Stomach smooth muscle (tissue), 2 donors: Measurements from ENCODE around the gene RTKN.
"Not testable (repeated sequence)": the region's sequence is repeated elsewhere in the genome, so short reads cannot be mapped to it uniquely, and the experiment has no call there.

Source experiments
- H3K27ac ChIP-seq: one replicate; pipeline ENCODE4 v1.7.0; 2013; ENCODE audit warnings: mild to moderate bottlenecking, low read length, inconsistent platforms
- H3K27me3 ChIP-seq, 2 donors: one replicate each; pipeline ENCODE4 v1.7.0; 2013; ENCODE audit warnings: low read length in 2 of 2; ENCODE audit not compliant: insufficient read depth in 2 of 2, control insufficient read depth in 1 of 2
- H3K36me3 ChIP-seq, 2 donors: one replicate each; pipeline ENCODE4 v1.7.0; 2013; ENCODE audit warnings: low read length in 2 of 2; ENCODE audit not compliant: control insufficient read depth in 2 of 2, insufficient read depth in 2 of 2
- H3K4me1 ChIP-seq: one replicate; pipeline ENCODE4 v1.7.0; 2013; ENCODE audit warnings: low read length; ENCODE audit not compliant: control insufficient read depth, insufficient read depth
- H3K4me3 ChIP-seq, 2 donors: one replicate each; pipeline ENCODE4 v1.7.0; 2013; ENCODE audit warnings: low read length in 2 of 2
- H3K9ac ChIP-seq, 2 donors: one replicate each; pipeline ENCODE4 v1.7.0; 2013; ENCODE audit warnings: low read length in 2 of 2, mild to moderate bottlenecking in 1 of 2
- H3K9me3 ChIP-seq, 2 donors: one replicate each; pipeline ENCODE4 v1.7.0; 2013; ENCODE audit warnings: low read length in 2 of 2; ENCODE audit not compliant: control insufficient read depth in 2 of 2
- donor health status: healthy.
- donor health status: Pancreatic carcinoma.

RTKN gene

GRCh38 chr2:74444498-74445318, 3.0 kb upstream of the RTKN start:
- H3K4me1 ChIP-seq = peaks cover 23% of the 10 kb centered on the region
- H3K36me3 ChIP-seq = no peaks in the 10 kb centered on the region
- H3K27ac ChIP-seq = no peak overlapping the region
- H3K4me3 ChIP-seq = no peak overlapping the region
- H3K9me3 ChIP-seq = no peaks in the 10 kb centered on the region
- no peak overlapping the region for H3K9ac ChIP-seq
- H3K27me3 ChIP-seq = peaks cover 5 to 22% of the 10 kb centered on the region in 2 donors

- peaks cover 41% of the 10 kb centered on the region for H3K4me1 ChIP-seq
- H3K4me3 ChIP-seq = not testable (repeated sequence)
Measured at GRCh38 chr2:74442483-74443297, 953 bp upstream of the RTKN start.

GRCh38 chr2:74441170-74441689, 507 bp downstream of the RTKN start:
- Histone ChIP-seq H3K4me1 (peaks cover 41% of the 10 kb centered on the region), H3K27ac (no peak overlapping the region), H3K4me3 (peak overlapping the region; percentile 79 to 81), H3K27me3 (peaks cover 5 to 22% of the 10 kb centered on the region in 2 donors), H3K9ac (peak overlapping the region; percentile 13 to 65), H3K9me3 (no peaks in the 10 kb centered on the region), H3K36me3 (no peaks in the 10 kb centered on the region)

More at GRCh38 chr2:74442483-74443297, 953 bp upstream of the RTKN start:
- H3K36me3 ChIP-seq, H3K27ac ChIP-seq, H3K9ac ChIP-seq, H3K9me3 ChIP-seq: not testable (repeated sequence)
- peaks cover 5 to 22% of the 10 kb centered on the region in 2 donors for H3K27me3 ChIP-seq

GRCh38 chr2:74440378-74441169, 1.2 kb downstream of the RTKN start:
- H3K4me1 ChIP-seq = peaks cover 41% of the 10 kb centered on the region
- H3K27ac ChIP-seq = peak overlapping the region; percentile 41

GRCh38 chr2:74439803-74440377, 1.8 kb downstream of the RTKN start:
- H3K36me3 ChIP-seq = no peaks in the 10 kb centered on the region
- H3K9me3 ChIP-seq = no peaks in the 10 kb centered on the region
- H3K27me3 ChIP-seq = peaks cover 5 to 22% of the 10 kb centered on the region in 2 donors
- peaks cover 41% of the 10 kb centered on the region for H3K4me1 ChIP-seq
- H3K4me3 ChIP-seq = peak overlapping the region; percentile 79 to 81
- H3K27ac ChIP-seq = peak overlapping the region; percentile 41
- H3K9ac ChIP-seq = peak overlapping the region; percentile 65 to 76

More at GRCh38 chr2:74440378-74441169, 1.2 kb downstream of the RTKN start:
- Histone ChIP-seq H3K27me3 (peaks cover 5 to 22% of the 10 kb centered on the region in 2 donors), H3K9me3 (no peaks in the 10 kb centered on the region), H3K36me3 (no peaks in the 10 kb centered on the region), H3K9ac (peak overlapping the region; percentile 65 to 76), H3K4me3 (peak overlapping the region; percentile 79 to 81)

GRCh38 chr2:74439373-74439772, 2.4 kb downstream of the RTKN start:
- Histone ChIP-seq H3K4me1 (peaks cover 41% of the 10 kb centered on the region), H3K27me3 (peaks cover 5 to 22% of the 10 kb centered on the region in 2 donors), H3K9me3 (no peaks in the 10 kb centered on the region), H3K36me3 (no peaks in the 10 kb centered on the region), H3K4me3 (peak overlapping the region; percentile 79 to 81), H3K9ac (peak overlapping the region; percentile 65 to 76), H3K27ac (peak overlapping the region; percentile 41)

GRCh38 chr2:74438248-74438647, 3.5 kb downstream of the RTKN start:
- peaks cover 41% of the 10 kb centered on the region for H3K4me1 ChIP-seq

GRCh38 chr2:74436848-74437695, 4.7 kb downstream of the RTKN start:
- Histone ChIP-seq H3K27ac (no peak overlapping the region), H3K9ac (peak overlapping the region in 1 of 2 donors; percentile 13)

More at GRCh38 chr2:74438248-74438647, 3.5 kb downstream of the RTKN start:
- no peak overlapping the region for H3K4me3 ChIP-seq
- H3K9me3 ChIP-seq = no peaks in the 10 kb centered on the region
- peaks cover 5 to 22% of the 10 kb centered on the region in 2 donors for H3K27me3 ChIP-seq
- H3K27ac ChIP-seq = no peak overlapping the region
- no peak overlapping the region for H3K9ac ChIP-seq
- no peaks in the 10 kb centered on the region for H3K36me3 ChIP-seq

GRCh38 chr2:74436111-74436805, 5.5 kb downstream of the RTKN start:
- Histone ChIP-seq H3K9me3 (no peaks in the 10 kb centered on the region), H3K4me3 (peak overlapping the region in 1 of 2 donors; percentile 40), H3K4me1 (peaks cover 33% of the 10 kb centered on the region), H3K36me3 (peaks cover 0 to 9% of the 10 kb centered on the region in 2 donors), H3K9ac (peak overlapping the region in 1 of 2 donors; percentile 13), H3K27ac (no peak overlapping the region), H3K27me3 (peaks cover 1 to 5% of the 10 kb centered on the region in 2 donors)

More at GRCh38 chr2:74436848-74437695, 4.7 kb downstream of the RTKN start:
- peaks cover 2 to 13% of the 10 kb centered on the region in 2 donors for H3K27me3 ChIP-seq
- H3K9me3 ChIP-seq = no peaks in the 10 kb centered on the region
- H3K4me1 ChIP-seq = peaks cover 41% of the 10 kb centered on the region
- peak overlapping the region in 1 of 2 donors; percentile 40 for H3K4me3 ChIP-seq
- H3K36me3 ChIP-seq = peaks cover 0 to 4% of the 10 kb centered on the region in 2 donors
